LNCAP (cell line): ENCODE results near the gene SCN3A.

Experiments used
- CTCF ChIP-seq: fragments of 450-650 bp; IDR thresholded peaks from 2 replicates; pipeline ENCODE4 v1.5.1; 2017; ENCODE audit warnings: mild to moderate bottlenecking

SCN3A gene

GRCh38 chr2:165126244-165126643, 77.6 kb downstream of the SCN3A start:
- TF ChIP-seq CTCF = no peak

- TF ChIP-seq CTCF = no peak
These were observed 81.3 kb downstream of the SCN3A start for GRCh38 chr2:165122521-165122920.

- TF ChIP-seq CTCF = no peak
These were observed 82.9 kb downstream of the SCN3A start for GRCh38 chr2:165120740-165121467.

- TF ChIP-seq CTCF = no peak
These were observed 88.6 kb downstream of the SCN3A start for GRCh38 chr2:165115258-165115657.

GRCh38 chr2:165114346-165114939, 89.4 kb downstream of the SCN3A start:
- TF ChIP-seq CTCF = no peak

GRCh38 chr2:165113414-165113813, 90.4 kb downstream of the SCN3A start:
- no peak for TF ChIP-seq CTCF

GRCh38 chr2:165112789-165113188, 91.1 kb downstream of the SCN3A start:
- TF ChIP-seq CTCF = no peak
